Lower leg skin (tissue), 3 donors: ENCODE measurements around the gene TAF11L4.
"Not testable (repeated sequence)": the region's sequence is repeated elsewhere in the genome, so short reads cannot be mapped to it uniquely, and the experiment has no call there.

Source experiments
- POLR2A ChIP-seq, 2 donors: fragments of 450-650 bp; IDR thresholded peaks; one replicate each; pipeline ENCODE4 v1.6.1; 2016 to 2017; ENCODE audit warnings: antibody characterized with exemption in 2 of 2, mild to moderate bottlenecking in 1 of 2, moderate library complexity in 1 of 2
- TF ChIP-seq, protein P1 (sequence below), 3 donors: fragments of 450-650 bp; IDR thresholded peaks; one replicate each; pipeline ENCODE4 v1.5.1; 2016; ENCODE audit warnings: antibody characterized with exemption in 3 of 3, mild to moderate bottlenecking in 3 of 3, moderate library complexity in 2 of 3

GRCh38 chr5:17519508-17519907 is 2.1 kb upstream of the TAF11L4 start:
- TF ChIP-seq, protein P1, sequence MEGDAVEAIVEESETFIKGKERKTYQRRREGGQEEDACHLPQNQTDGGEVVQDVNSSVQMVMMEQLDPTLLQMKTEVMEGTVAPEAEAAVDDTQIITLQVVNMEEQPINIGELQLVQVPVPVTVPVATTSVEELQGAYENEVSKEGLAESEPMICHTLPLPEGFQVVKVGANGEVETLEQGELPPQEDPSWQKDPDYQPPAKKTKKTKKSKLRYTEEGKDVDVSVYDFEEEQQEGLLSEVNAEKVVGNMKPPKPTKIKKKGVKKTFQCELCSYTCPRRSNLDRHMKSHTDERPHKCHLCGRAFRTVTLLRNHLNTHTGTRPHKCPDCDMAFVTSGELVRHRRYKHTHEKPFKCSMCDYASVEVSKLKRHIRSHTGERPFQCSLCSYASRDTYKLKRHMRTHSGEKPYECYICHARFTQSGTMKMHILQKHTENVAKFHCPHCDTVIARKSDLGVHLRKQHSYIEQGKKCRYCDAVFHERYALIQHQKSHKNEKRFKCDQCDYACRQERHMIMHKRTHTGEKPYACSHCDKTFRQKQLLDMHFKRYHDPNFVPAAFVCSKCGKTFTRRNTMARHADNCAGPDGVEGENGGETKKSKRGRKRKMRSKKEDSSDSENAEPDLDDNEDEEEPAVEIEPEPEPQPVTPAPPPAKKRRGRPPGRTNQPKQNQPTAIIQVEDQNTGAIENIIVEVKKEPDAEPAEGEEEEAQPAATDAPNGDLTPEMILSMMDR (IDR thresholded peaks at IDR 0.05), result not testable (repeated sequence)
- not testable (repeated sequence) for TF ChIP-seq POLR2A (IDR thresholded peaks at IDR 0.05)
